HG03521 (cell line): ENCODE data around the gene ZNF343.

Source experiments
- ATAC-seq: cut with Tn5 transposase; IDR thresholded peaks from one replicate; pipeline ENCODE4 v1.9.1; 2021; ENCODE audit warnings: mild to moderate bottlenecking, moderate library complexity; ENCODE audit not compliant: unreplicated experiment

Gene ZNF343

DNA sequence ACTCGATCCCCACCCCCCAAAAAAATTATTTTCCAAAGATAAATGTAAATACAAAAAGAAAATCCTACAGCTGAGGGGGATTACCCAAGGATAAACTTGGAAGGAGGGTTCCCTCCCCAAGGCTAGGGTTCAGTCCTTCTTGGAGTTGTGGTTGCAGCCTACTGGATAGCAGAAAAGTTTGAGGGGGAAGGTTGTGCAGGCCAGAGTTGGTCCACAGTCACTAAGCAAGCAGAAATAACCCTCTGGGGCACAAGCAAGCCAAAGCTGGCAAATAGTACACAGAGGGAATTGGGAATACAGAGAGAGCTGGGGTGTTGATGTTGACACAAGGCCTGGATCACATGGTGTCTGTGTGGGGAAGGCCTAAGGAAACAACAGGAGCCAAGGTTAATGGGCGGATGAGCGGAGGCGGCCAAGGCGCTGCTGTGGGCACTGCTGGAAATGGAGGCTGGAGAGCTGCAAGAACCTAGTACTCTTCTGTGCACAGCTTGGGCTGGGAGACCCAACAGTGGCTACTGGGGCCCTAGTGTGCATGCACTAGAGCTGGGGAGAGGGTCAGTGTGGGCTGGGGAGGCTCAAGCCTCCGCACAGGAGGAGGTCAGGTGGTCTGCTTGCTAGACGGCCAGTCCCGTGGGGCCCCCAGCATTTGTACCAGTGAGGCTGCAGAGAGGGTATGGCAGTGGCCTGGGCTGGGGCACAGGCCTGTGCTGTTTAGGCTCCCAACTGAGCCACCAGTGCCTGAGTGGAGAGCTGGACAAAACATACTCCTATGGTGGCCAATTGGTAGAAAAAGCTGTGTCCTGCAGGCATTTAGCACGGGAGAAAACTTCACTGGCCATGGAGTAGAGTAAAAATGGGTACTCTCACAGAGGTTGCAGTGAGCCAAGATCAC is 32.6 kb downstream of the ZNF343 start:
- no peak for ATAC-seq

DNA sequence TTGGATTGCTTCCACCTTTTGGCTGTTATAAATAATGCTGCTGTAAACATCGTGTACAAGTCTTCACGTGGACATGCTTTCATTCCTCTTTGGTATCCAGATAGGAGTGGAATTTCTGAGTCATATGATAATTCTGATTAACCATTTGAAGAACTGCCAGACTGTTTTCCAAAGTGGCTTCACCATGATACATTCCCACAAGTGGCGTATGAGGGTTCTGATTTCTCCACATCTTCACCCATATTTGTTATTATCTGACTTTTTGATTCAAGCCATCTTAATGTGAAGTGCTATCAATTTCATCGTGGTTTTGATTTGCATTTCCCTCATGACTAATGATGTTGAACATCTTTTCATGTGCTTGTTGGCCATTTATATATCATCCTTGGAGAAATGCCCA is 35.2 kb downstream of the ZNF343 start:
- ATAC-seq, result no peak

DNA sequence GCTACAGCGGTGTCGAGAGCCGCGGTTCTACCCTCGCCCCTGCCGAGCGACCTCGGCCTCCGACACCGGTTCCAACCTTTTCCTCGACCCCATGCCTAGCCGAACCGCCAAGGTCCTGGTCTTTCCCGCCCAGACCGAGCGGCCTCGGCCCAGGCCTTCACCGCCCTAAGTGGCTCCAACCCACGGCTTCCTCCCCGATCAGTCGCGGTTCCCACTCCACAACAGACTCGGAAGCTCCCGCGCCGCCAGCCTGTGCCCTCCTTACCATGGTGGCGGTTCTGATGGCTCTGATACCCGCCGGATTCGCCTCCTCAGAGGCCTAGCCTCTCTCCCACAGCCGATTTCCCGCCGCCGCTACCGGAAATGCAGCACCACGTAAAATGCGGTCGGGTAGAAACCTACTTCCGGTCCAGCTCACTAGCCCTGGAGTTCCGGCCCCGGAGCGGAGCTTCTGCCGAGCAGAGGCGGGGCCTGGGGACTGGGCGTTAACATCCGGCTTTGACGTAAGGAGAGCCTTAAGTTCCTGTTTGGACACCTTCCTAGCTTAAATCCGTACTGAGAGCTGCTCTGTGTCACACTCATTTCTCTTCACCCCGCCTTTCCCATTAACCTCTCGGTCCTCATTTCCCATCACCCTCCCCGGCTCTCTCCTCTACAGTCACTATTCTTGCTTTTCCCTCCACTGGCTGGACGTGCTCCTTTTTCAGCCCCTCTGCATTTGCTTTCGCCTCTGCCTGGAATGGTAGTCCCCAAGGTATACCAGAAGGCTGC is 38.1 kb downstream of the ZNF343 start, which contains the start of gene SNRPB:
SNRPB (minus strand) TSS at position 367 of the 771 bp plus-strand sequence; CDS start at position 268, 99 bp downstream.
- peak; percentile 94 for ATAC-seq

DNA sequence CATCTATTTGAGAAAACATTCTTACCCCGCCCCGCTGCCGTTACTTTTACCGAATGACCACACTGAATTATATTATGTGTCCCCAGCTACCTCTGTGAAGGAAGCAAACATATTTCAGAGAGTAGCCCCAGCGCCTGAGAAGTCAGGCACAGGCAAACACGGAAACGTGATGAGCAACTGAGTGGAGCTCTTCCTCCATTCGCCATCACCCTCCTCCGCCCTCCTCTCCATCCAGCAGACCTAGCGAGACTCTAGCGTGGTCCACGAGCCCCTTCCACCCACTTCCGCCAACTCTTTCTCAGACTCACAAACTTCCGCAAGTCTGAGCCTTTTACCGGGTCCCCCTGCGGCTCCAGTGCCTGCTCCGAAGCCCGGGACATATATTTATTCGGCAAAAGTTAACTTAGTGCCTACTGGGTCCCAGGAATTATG is 38.7 kb downstream of the ZNF343 start:
- ATAC-seq, result peak; percentile 22

DNA sequence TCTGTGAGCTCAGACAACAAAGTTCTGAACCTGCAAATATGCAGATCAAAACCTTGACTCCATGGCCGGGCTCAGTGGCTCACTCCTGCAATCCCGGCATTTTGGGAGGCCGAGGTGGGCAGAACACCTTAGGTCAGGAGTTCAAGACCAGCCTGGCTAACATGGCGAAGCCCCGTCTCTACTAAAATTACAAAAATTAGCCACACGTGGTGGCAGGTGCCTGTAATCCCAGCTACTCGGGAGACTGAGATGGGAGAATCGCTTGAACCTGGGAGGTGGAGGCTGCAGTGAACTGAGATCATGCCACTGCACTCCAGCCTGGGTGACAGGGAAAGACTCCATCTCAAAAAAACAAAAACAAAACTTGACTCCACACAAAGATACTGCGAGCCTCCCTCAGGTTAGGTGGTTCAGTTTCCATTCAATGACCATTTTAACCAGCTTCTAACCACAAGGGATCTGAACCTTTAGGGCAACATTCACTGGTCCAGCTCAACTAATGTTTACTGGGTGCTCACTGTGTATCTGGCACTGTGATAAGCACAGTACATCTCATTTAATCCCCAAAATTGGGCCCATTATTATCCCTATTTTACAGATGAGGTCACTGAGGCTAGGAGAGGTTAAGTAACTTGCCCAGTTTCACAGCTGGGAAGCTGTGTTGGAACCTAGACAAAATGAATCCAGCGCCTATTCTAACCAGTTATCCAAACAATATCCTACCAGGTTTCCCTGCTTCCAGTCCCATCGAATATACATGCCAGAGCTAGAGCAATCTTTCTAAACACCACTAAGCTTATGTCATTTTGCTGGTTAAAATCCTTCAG is 39.9 kb downstream of the ZNF343 start:
- ATAC-seq, result no peak

DNA sequence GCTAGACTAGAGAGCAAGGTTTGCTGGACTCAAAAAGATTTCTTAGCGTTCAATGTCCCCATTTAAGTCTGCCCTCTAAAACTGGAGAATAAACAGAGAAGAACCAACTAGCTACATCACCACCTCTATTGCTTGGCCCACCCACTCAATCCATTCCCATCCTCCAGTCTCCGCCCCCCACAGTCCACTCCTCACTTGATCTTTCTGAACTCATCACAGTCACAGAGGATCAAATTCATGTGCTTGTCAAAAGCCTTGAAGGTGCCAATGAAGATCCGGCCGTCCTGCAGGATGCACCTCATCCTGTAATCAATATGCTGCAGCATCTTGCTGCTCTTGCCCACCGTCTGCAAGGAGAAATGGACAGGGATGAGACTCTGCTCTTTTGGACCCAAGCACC is 41.3 kb downstream of the ZNF343 start:
- no peak for ATAC-seq

DNA sequence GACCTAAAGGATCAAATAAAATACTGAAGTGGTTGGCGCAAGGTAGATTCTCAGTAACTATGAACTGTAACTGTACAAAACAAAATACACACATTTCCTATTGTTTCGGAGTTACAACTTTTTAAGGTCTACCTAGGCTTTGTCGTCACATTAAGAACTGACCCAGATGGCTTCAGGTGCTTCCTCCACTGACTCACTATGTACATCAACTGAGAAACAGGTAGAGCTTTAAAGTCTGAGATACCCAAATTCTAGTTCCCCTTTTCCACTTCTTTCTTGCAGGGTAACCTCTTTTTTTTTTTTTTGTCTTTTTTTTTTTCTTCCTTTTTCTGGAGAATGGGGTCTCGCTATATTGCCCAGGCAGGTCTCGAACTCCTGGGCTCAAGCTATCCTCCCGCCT is 43.6 kb downstream of the ZNF343 start:
- ATAC-seq, result no peak

DNA sequence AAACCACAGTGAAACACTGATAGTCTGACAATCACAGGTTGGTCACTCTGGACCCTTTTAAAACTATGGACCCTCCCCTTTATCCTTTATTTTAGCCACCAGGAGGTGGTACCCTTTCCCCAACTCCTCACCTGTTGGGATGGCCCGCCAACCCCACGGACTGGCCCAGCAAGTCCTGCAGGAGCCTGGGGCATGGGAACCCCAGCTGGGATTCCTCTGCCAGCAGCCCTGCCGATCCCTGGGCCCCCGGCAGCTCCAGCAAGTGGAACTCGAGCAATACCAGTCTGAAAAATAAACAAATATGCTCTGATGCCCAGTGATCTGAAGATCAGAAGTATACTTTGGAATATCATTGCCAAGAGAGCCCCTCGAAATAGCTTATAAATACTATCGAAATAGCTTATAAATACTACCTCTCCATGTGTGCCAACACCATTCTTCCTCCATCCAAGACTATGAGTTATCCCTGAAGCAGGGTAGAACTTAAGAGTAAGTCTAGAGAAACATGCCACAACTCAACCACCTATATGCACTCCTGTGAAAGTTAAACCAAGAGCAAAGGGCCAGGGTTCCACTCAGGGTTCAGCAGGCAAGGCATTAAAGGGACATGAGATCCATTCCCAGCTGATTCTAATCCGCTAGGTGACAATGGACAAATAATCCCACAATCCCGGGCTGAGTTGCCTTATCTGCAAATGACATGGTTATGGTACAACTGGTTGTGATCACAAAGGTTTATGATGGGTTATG is 44.9 kb downstream of the ZNF343 start:
- no peak for ATAC-seq

DNA sequence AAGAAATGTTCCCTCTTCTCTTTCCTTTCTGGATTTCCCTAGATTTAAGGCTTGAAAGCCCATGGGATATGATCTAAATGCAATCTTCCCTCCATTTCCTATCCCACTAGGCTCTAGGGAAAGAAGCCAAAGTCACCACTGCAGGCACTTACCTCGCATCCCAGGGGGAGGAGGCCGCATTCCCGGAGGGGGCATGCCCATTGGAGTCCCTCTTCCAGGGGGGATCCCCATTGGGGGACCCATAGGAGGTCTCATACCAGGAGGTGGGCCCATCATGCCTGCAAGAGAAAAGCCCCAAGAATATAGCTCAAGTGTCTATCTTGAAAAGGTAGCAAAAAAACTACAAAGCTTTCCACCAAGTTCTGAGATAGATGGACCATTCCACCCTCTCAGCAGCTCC is 46.2 kb downstream of the ZNF343 start:
- ATAC-seq, result no peak

DNA sequence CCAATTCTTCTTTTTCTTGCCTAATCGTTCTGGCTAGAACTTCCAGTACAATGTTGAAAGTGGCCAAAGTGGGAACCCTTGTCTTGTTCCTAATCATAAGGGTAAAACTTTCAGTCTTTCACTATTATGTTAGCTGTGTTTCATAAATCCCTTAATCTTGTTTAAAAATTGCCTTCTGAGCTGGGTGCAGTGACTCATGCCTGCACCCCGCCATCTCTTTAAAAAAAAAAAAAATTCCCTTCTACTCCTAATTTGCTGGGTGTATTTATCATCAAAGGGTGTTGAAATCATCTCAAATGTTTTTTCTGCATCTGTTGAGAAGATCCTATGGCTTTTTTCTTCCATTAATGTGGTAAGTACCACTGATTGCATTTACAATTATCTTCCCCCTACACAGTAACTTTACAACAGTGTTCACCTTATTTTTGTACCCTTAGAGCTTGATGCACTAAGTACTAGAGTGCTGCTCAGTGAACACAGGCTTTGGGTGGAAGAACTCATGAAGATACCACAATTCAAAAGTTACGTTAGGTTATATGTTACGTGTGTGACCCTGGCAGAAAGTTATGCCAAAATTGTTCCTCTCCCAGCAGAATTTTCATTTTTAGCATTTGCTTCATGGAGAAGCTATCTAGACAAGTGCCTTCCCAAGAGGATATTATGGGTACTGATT is 47.8 kb downstream of the ZNF343 start:
- ATAC-seq, result no peak

DNA sequence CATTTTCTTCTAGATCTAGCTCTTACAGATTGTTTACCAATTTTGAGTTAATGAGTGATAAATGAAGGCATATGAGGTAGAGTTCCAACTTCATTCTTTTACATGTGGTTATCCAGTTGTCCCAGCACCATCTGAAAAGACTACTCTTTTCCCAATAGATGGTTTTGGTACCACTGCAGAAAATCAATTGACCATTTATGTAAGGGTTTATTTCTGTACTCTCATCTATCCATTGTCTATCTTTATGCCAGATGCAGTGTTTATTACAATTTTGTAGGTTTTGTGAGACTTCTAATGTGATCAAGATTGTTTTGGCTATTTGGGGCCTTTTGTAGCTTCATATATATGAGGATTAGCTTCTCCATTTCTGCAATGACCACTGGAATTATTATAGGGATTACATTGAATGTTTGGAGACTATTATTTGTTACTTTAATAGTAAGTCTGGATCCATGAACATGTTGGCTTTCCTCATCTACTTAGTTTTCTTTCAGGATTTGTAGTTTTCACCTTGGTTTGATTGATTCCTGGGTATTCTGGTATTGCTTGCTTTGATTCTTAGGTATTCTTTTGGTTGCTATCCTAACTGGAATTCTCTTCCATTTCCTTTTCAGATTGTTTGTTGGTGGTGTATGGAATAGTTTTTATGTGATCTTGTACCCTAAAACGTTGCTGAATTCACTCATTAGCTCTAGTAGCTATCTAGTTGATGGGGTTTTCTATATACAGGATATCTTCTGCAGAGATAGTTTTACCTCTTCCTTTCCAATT is 48.5 kb downstream of the ZNF343 start:
- ATAC-seq, result no peak

DNA sequence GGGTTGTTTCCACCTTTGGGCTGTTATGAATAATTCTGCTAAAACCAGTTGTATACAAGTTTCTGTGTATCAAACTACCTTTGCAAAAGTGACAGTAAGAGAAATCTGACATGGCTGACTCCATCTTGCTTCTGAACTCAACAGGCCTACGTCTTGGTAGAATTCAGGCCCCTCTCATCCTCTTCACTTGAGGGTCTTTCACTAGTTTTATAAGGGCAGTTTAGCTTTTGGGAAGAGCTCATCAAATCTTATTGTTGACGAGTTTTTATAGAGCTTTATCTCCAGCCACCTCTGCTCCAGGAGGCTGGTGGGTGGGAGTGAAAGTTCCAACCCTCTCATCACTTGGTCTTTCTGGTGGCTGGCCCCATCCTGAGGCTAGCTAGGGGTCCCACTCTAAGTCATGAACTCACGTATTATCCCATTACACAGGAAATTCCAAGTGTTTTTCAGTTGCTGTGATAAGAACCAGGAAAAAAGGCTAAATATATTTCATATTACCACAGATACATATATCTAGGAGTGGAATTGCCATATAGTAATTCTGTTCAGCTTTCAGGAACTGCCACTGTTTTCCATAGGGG is 49.7 kb downstream of the ZNF343 start:
- no peak for ATAC-seq

DNA sequence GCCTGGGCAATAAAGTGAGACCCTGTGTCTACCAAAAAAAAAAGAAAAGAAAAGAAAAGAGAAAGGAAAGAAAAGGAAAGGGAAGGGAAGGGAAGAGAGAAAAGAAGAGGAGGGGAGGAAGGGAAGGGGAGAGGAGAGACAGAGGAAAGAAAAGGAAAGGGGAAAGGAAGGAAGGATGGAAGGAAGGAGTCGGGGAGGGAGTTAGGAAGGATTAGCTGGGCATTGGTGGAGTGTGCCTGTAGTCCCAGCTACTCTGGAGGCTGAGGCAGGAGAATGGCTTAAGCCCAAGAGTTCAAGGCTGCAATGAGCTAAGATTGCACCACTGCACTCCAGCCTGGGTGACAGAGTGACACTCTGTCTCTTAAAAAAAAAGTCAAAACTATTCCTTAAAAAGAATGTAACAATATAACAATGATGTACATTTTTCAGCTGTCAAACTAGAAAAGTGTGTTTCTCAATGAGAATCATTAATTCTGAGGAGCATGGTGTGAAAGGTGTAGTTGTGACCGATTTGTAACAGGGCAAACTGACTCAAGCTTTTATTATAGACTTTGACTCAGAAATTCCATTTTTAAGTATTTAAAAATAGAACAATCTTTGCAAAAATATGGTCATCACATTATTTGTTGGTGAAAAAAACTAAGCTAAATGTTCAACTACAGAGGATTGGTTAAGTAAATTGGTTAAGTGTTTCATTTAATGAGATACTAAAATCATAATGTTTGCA is 52.8 kb downstream of the ZNF343 start:
- ATAC-seq, result no peak

DNA sequence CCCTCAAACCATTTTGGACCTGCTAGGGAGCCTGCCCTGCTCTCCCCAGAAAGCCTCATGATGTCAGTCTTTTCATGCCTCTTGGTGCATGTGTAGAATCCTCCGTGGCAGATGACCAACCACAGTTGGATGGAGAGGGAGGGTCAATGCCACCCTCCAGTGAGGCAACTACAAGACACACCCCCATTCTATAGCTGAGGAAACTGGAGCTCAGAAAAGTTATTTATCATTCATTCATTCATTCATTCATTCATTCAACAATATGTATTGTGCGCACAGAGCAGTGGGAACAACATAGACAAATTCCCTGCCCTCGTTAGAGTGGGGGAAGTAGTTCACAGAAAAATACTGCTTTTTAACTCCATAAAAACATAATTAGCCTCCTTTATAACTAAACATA is 54.9 kb downstream of the ZNF343 start:
- ATAC-seq, result no peak

DNA sequence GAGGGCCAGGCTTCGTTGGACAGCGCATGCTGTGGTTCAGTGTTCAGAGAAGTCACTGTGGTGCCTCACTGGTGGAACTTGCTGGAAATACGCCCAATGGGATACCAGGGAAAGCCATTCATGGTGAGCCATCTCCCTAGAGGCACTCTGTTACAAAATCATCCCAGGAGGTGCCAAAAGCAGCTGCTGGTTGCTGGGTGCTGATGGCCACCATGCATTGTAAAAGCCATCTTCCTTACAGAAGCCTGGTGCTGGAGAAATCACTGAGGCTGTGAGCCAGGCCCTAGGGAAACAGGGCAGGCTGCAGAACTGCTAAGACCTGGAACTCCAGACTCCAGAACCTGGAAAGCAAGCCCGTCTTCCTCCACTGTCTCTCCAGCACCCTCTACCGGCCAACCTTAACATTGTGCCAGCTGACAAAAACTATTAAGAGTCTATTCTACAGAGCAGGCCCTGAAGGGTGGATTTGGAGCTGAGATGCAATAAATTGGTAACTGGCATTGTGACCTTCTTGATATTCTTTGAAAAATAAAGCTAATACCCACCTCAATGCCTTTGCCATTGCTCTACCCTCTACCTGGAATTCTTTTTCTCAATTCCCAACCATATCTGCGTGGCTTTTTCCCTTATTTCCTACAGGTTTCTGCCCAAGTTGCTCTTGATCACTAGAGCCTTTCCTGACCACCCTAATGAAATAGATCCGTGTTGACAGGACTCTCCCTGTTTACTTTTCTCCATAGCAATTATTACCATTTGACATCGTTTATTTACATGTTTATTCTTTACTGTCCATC is 56.6 kb downstream of the ZNF343 start:
- no peak for ATAC-seq

DNA sequence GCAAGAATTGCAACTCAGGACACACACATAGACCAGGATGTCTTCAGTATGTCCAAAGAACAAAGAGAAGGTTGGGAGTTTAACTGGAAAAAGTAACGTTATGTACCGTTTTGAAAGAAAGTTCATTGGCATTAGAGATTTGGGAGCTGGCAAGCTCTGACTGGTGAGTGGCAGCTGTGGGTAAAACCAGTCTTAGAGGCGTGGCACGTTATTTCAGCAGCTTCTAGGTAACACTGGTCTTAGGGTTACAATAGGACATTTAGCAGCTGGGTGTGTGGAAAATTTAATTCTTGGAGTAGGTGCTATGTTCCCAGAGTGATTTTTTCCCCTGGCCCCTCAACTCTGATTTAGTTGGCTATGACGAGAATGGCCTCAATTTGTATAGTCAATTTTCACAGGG is 57.3 kb downstream of the ZNF343 start:
- no peak for ATAC-seq

DNA sequence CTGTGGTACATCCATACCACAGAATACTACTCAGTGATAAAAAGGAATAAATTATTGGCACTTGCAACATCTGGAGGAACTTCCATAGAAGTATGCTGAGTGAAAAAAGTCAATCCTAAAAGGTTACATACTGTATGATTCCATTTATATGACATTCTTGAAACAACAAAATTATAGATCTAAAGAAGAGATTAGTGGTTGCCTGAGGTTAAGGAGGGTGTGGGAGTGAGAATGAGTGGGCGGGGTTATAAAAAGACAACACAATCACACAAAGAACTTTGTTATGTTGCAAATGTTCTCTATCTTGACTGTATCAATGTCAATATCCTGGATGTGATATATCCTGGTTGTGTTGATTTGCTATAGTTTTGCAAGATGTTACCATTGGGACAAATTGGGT is 59.3 kb downstream of the ZNF343 start:
- no peak for ATAC-seq
